ENCODE data around the gene TMEM11.

TMEM11 gene, protein sequence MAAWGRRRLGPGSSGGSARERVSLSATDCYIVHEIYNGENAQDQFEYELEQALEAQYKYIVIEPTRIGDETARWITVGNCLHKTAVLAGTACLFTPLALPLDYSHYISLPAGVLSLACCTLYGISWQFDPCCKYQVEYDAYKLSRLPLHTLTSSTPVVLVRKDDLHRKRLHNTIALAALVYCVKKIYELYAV

DNA sequence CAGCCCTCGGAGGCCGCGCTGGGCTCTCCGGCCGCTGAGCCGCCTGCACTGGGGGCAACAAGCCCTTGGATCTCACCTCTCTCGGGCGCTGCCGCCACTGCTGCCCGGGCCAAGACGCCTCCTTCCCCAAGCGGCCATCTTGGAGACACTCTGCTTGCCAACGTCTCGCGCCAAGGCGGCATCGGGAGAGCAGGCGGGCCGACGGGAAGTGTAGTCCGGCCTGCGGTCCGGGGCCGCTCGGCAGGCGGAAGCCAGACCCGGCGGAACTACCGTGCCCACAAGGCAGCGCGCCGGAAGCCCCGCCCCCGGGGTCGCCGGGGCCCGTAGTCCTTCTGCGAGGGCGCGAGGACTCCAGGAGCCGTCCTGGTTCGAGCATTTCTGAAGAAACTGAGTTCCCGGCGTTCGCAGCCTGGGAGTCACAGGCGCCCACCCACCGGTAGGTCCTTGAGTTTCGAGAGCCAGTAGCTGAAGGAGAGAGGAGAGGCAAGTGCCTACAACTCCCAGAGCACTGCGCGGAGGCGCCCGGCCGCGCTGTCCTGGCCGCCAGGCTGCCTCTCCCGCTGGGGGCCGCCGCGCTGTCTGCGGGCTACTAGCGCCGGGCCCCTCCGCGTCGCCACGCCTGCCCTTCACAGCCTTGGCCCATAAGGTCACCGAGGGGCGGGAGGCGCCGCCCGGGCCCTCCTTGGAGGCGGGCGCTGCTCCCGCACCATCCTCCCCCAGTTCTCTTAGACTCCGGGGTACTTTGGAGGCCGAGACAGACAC, at the start of gene TMEM11:
Gene TMEM11 (minus strand): TSS at position 147 of the 762 bp plus-strand sequence. CDS start 9 bp downstream, at position 138.
- DNase-seq: peak; percentile 94

DNA sequence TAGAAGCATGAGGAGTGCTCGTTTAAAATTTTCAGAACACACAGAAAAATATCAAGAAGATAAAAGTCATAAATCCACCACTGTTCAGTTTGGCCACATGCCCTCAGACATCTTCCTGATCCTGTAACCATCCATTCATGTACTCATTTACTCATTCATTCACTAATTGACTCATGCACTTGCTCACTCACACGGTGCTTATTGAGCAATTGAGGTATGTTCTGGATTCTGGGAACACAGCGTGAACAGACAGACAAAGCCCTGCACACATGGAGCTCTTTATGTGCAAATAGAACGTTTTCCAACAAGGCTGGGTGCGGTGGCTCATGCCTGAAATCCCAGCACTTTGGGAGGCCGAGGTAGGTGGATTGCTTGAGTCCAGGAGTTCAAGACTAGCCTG, 49.4 kb upstream of the TMEM11 start:
- no peak for DNase-seq

DNA sequence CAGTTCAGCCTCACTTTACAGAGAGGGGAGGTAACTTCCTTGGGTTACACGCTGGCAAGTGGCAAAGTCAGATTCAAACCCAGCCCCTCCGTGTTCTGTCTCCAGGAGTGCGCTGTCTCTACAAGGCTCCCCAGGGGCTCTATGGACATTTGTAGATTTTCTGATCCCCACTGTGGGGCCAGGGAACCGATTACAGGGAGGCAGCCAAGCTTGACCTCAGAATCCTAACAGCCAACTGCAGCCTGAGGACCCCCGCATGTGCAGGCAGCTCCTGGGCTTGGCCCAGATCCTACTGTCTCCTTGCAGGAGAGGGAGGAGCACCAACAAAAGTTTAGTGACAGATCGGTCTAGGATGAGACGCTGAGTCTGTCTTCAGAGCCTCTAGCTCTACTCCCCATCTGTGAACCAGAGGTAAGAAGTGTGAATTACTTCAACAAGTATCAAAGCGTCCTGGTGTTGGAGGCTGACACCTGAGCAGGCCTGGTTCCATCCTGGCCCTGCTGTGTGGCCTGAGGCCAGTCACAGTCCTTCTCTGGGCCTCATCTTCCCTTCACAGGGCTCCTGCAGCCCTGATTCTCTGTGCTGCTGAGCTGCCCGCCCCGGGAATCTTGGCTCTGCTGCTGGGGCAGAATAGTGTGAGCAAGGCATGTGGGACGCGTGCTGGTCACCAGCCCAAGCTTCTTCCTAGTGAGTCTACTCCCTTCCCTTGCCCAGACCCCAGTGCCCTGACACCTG, 48.5 kb upstream of the TMEM11 start:
- no peak for DNase-seq

DNA sequence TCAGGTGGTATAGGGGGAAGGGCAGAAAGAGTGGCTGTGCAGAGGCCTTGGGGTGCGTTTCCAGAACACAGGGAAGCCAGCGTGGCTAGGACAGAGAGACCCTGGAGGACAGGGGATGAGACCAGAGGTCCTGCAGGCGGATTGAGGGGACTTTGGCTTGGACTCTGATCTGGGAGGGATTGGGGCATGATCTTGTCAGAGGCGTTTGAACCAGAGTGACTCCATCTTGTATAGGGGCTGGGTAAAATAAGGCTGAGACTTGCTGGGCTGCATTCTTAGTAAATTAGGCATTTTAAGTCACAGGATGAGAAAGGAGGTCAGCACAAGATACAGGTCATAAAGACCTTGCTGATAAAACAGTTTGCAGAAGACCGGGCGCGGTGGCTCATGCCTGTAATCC, 44.6 kb upstream of the TMEM11 start:
- no peak for DNase-seq

DNA sequence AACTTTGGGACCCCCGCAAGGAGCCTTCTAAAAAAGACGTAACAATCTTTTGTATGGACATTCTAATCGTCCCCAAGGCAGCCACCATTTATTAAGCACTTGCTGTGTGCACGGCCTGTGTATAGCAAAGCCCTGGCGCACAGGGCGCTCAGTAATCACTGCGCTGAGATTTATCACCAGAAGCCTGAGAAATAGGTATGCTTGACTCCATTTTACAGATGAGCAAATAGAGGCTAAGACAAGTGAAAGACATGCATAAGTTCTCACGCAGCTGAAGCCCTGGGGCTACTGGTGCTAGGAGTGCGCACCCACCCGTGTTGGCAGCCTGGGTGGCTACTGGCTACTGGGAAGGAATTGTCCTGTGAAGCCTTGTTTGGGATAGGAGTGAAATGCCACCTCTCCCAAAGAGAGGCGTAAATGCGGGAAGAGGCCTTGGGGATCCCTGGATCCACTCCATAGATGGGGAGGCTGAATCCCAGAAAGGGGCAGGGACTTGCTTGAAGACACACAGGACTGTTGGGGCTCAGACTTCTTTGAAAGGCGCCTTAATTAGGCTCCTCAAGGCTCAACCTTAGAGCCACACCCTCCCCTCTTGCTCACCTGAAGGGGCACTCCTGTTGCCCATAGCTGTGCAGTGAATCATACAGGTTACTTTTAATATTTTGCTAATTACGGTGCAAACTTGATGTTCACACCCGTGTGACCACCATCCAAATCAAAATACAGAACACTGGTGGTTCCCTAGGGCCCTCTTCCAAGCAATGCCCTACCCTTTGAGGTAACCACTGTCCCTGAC, 39.9 kb upstream of the TMEM11 start:
- no peak for DNase-seq

DNA sequence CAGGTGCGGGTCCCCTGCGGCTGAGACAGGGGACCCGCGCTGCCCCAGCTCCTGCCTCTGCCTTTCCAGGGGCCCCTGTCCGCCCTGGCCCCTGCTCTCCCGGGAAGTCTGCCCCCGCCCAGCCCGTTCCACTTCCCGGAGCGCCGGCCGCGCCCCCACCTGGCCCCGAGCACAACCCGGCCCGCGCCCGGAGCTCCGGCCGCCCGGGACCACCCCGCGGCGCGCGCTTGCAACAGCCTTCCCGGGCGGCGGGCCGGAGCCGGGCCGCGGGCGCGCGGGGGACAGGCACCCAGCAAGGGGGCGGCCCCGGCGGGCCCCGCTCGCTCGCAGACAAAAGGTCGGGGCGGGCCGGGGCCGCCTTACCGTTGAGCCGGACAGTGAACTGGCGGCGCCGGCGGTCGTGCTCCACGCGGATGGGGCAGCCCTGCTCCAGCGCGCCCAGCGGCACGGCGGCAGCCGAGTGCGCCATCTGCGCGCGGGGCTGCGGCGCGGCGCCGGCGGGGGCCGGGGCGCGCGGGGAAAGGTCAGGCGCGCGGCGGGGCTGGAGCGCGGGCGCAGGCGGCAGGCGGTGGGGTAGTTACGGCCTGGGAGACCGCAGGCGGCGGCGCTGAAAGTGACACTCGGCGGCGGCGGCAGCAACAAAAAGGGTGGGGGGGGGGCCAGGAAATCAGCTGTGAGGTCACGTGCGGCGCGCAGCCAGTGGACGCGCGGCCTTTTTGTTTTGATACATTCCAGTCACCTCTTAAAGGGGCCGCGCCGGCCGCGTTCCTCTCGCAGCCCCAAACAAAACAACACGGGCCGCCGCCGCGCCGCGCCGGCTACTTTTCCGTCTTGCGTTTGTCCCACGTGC, 39.1 kb upstream of the TMEM11 start, which contains the start of gene NATD1:
Gene NATD1 (minus strand): TSS at position 615 of the 850 bp plus-strand sequence. CDS start 146 bp downstream, at position 469.
- DNase-seq: peak; percentile 72 to 79

DNA sequence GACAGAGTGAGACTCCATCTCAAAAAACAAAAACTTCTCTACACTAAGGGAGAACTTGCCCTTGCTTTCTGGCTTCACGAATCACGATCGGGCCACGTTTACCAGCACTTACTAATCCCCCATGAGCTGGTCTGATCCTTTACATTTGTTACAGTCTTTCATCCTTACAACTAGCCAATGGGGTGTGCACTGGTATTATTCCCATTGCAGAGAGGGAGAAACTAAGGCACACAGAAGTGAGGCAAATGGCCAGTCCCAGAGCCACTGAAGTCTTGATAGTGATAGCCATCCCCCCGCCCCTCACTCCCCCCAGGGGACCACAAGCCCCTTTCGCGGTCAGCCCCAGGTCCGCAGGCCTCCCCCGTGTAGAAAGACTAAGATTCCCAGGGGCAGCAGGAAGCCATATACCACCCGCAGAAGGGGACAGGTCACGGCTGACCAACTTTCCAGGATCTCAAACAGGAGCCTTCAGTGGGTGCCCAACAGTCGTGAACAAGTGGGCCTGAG, 38.4 kb upstream of the TMEM11 start:
- DNase-seq: no peak

DNA sequence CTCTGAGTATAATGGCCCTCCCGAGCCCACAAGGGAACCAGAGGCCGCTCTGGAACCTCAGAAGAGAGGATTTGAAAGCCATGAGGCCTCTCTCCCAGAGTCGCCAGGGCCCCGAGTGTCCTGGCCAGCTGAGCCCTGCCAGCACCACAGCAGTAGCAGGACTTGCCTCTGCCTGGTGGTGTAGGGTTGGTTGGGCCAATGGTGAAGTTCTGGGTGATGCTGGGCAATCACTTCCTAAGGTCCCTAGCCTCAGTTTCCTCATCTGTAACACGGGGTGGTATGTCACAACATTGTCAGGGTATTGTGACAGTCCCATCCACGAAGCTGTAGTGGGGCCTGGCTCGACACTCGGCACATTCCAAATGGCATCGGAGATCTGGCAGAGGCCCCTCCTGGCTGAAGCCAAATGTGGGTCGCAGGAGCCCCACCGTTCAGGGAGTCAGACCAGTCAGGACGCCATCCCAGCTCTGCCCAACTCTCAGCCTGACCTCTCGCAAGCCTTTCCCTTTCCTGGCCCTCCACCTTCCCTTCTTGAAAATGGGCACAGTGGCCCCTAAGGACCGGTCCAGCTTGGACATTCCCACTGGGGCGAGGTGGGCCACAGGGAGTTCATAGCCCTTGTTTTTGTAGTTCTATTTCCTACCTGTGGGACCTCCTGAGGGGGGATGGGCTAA, 37.5 kb upstream of the TMEM11 start:
- no peak for DNase-seq

DNA sequence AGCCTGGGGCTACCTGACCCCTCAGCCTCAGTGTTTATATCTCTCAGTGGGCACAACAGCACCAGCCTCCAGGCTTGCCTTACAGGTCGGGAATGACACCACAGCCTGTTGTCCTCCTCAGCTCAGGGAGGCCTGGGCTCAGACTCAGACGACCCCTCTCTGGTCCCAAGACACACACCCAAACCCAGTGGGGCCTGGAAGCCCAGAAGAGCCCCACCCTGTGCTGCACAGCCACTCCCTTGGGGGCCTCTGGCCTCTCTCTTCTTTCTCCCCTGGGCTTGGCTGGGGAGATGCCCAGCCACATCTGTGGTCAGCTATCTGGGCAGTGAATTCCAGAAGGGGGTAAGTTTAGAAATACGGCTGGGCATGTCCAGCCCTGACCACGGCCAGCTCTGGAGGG, 36.9 kb upstream of the TMEM11 start:
- DNase-seq: no peak

DNA sequence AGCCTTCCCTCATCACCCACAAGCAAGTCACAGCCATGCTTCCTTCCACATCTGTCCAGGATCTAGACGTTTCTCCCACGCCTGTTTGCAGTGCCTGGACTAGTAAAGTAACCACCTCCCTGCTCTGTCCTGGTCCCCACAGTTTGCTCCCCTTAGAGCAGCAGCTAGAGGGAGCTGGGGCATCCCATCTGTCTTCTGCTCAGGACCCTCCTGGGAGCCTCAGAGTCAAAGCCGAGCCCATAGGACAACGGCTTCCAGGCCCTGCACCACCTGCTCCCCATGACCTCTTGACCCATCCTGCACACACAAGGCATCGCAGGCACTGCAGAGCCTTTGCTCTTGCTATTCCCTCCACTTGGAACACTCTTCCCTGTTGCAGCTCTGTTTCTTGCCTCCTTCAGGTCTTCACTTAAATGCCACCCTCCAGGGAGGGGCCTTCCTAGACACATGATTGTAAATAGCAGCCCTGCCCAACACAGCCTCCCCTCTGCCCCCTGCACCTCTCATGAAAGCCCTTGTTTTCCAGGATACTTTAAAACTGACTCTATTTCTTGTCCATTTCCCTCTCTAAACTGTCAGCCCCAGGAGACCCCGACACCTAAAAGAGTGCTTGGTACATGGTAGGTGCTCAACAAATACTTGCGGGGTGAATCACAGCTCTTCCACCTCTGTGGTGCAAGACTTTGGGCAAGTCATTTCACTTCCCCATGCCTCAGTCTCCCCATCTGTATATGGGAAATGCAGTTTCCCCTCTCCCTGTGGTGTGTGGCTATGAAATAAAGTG, 36.2 kb upstream of the TMEM11 start:
- no peak for DNase-seq

DNA sequence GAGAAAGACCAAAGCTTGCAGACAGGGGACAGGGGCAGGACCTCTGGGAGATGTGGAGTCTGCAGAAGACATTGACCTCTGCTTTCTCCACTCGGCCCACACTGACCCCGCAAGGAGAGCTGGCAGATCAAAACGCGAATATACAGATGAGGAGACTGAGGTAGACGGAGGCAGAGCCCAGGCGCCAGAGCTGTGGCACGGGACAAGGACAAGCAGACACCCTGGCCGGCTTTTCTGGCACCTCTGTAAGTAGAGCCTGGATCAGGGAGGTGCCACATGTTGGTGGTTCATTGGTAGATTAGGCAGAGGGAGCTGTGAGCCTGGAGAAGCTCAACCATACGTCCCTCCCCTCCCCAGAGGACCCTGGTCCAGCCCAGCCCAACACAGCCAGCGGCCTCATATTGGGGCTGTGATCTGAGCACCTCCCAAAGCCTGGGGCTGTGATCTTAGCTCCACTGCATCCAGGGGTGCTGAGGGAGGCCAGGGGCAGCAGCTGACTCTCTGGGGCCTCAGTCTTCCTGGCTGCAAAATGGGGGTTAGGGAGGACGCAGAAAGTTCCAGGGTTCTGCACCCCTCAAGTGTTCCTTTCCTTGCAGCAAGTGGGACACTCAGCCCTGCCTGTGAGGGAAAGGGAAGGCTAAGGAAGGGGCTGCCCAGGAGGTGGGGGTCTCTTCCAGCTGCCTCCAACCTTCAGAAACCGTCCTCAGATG, 35.3 kb upstream of the TMEM11 start:
- DNase-seq: no peak

DNA sequence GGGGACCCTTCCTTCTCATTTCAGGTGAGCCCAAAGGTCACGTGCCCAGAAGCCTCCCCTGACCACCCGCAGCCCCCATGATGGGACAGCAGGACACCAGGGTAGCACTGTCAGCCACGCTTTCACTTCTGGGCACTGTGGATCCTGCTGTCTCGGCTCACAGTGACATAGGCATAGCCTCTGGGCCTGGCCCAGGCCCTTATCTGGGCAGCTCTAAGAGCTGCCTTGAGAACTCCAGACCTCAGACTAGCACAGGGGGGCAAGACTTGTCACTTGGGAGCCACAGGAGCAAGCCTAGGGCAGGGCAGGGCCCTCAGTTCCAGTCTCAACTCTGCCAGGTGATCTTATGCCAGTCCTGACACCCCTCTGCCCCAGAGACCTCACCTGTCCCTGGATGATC, 34.5 kb upstream of the TMEM11 start:
- DNase-seq: no peak

DNA sequence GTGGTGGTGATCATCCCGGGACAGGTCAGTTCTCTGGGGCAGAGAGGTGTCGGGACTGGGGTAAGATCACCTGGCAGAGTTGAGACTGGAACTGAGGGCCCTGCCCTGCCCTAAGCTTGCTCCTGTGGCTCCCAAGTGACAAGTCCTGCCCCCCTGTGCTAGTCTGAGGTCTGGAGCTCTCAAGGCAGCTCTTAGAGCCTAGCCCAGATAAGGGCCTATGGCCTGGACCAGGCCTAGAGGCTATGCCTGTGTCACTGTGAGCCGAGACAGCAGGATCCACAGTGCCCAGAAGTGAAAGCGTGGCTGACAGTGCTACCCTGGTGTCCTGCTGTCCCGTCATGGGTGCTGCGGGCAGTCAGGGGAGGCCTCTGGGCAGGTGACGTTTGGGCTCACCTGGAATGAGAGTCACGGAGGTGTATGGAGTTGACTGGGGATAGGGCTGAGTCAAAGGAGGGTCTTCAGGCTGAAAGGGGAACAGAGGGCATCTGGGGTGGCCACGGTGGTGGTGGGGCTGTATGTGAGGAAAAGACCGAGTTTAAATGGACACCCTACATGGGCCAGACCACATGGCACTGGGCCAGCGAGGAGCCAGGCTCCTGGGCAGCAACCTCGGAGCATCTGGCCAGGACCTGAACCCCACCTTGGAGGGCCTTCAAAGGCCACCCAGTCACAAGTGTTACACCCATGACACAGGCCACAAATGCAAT, 33.7 kb upstream of the TMEM11 start:
- no peak for DNase-seq

DNA sequence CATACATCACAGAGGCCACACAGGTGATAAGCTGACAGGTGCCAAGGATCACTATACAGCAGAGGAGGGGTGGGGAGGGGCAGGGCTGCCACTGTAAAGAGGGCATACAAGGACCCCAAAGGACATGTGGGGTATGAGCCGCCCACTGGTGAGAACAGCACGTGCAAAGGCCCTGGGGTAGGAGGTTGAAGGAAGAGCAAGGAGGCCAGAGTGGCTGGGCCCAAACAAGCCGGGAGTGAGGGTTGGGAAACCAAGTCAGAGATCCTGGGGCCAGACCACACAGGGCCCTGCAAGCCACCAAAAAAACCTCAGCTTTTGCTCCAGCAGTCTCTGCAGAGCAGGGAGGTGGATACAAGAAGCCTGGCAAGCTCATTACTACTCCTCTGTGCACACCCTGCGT, 32.7 kb upstream of the TMEM11 start:
- DNase-seq: no peak

DNA sequence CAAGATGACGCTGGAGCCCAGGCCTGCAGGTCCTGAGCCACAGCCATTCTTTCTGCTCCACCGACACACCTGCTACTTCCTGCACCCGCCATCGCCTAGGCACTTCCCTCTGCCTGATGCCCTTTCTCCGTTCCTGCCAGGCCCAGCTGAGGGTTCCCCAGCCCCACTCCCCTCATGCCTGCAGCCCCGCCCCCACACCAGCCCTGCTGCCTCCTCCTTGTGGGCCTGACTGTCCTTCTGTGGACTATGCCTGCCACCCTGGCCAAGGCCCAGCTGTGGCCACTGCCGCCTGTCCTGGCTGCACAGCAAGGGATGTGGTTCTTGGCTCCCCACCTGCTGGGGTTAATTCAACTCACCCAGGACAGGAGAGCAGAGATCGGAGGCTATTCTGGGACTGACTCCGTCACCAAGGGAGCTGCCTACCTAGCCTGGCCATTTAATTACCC, 31.7 kb upstream of the TMEM11 start:
- DNase-seq: no peak

DNA sequence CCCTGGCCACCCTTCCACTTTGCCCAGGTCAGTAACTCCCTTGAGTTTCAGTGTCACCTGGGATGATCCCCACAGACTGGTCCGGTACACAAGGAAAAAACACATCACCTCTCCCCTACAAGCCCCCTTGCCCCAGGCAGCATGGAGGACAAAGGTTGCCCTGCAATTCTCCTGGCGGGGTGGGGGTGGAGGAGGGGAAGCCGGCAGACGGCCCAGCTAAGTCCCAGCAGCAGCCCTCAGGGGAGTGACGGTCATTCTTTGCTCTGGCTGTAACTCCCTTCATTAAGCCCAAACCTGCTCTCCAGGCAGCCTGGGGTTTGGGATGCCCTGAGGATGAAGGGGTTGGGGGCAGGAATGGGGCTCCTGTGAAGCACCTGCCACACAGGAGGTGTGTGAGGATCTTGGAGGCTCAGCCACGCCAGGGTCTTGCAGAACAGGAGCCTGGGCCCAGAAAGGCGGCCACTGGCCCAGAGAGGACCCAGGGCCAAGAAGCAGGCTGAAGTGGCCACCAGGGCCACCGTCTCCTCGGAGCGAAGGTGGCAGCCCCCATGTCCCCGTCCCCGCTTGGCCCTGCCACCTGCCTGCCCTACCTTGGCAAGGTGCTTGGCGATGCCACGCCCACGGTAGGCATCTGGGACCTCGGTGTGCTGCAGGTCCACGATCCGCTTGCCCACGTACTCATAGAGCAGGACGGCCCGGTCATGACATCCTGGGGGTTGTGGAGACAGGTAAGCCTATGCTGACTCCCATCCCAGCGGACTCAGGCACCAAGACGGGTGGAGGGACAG, 29.7 kb upstream of the TMEM11 start:
- DNase-seq: no peak

DNA sequence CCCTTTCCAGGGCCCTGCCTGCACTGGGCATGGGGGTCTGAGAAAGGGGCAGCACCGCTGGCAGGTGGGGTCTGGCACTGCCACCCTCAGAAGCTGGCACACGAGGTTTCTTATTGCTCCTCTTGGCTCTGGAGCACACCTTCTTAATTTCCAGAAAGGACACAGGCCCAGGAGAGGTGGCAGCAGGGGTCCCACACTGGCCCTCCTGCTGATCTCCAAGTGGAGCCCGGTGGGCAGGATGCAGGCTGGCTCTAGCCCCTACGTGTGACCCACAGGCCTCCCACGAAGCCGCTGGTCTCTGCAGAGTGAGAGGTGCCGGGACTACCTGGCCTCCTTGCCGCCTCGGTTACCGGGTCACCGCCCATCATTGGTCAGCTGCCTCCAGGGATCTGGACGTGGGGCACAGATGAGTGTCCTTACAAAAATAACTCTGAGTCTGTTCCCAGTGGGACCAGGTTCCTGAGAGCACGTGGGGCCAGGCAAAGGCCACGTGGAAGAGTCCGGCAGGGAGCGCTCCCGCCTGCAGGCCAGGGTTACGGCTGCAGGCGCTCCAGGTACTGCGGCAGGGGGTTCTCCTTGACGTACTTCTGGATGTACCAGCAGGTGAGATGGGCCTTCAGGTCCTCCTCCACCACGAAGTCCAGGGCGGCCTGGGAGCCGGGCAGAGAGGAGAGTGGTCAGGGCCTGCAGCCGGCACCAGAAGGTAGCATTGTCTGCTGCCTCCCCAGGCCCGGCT, 29.0 kb upstream of the TMEM11 start:
- DNase-seq: no peak

Measured in activated CD4-positive, alpha-beta T cell treated with anti-CD3 and anti-CD28 coated beads, Interleukin-2, amount 50 U/mL, for 48 hours (primary cell).